Measurements from ENCODE around the gene EEF1AKMT2. TPM values are rescaled to one million over a fixed set of nuclear protein-coding genes. Genes with fewer than 3 reads are reported as not detected.
"Not testable (repeated sequence)": the region's sequence is repeated elsewhere in the genome, so short reads cannot be mapped to it uniquely, and the experiment has no call there.

The EEF1AKMT2 gene
- total RNA-seq, 1 donor from 2014 or later: 11.4 TPM

GRCh38 chr10:124763267-124763666 lies 28.4 kb downstream of the EEF1AKMT2 start:
- no peak for ATAC-seq
- intact Hi-C loops (cut with DNase I): no loop called here
- DNase-seq (ENCODE audit: missing footprints): no peak

GRCh38 chr10:124762281-124762680 lies 29.4 kb downstream of the EEF1AKMT2 start:
- DNase-seq (ENCODE audit: missing footprints) (no peak), ATAC-seq (no peak)
- intact Hi-C loops (cut with DNase I): no loop called here

GRCh38 chr10:124756156-124756903 lies 35.4 kb downstream of the EEF1AKMT2 start:
- ATAC-seq (no peak), DNase-seq (ENCODE audit: missing footprints) (no peak)
- intact Hi-C loops (cut with DNase I): no loop called here

GRCh38 chr10:124755581-124755980 lies 36.1 kb downstream of the EEF1AKMT2 start:
- ATAC-seq (no peak), DNase-seq (ENCODE audit: missing footprints) (no peak)
- intact Hi-C loops (cut with DNase I): no loop called here

GRCh38 chr10:124754227-124754626 lies 37.5 kb downstream of the EEF1AKMT2 start:
- ATAC-seq (no peak), DNase-seq (ENCODE audit: missing footprints) (no peak)
- intact Hi-C loops (cut with DNase I): no loop called here

- ATAC-seq (no peak), DNase-seq (ENCODE audit: missing footprints) (no peak)
- intact Hi-C loops (cut with DNase I): no loop called here
Measured at GRCh38 chr10:124748953-124749645, 42.6 kb downstream of the EEF1AKMT2 start.

GRCh38 chr10:124748166-124748565 lies 43.5 kb downstream of the EEF1AKMT2 start:
- intact Hi-C loops (cut with DNase I): no loop called here
- ATAC-seq (no peak), DNase-seq (ENCODE audit: missing footprints) (no peak)

GRCh38 chr10:124747745-124748144 lies 43.9 kb downstream of the EEF1AKMT2 start:
- ATAC-seq (no peak), DNase-seq (ENCODE audit: missing footprints) (no peak)
- intact Hi-C loops (cut with DNase I): no loop called here

GRCh38 chr10:124746992-124747391 lies 44.7 kb downstream of the EEF1AKMT2 start:
- no peak for DNase-seq (ENCODE audit: missing footprints)
- no peak for ATAC-seq
- intact Hi-C loops (cut with DNase I): no loop called here

GRCh38 chr10:124746447-124746846 lies 45.2 kb downstream of the EEF1AKMT2 start:
- DNase-seq (ENCODE audit: missing footprints); intact Hi-C loops (cut with DNase I); ATAC-seq: not testable (repeated sequence)

GRCh38 chr10:124745673-124746072 lies 46.0 kb downstream of the EEF1AKMT2 start:
- no peak for ATAC-seq
- DNase-seq (ENCODE audit: missing footprints): no peak
- intact Hi-C loops (cut with DNase I): no loop called here

- intact Hi-C loops (cut with DNase I): no loop called here
- DNase-seq (ENCODE audit: missing footprints) (no peak), ATAC-seq (no peak)
Measured at GRCh38 chr10:124745252-124745651, 46.4 kb downstream of the EEF1AKMT2 start.

GRCh38 chr10:124744102-124745050 lies 47.3 kb downstream of the EEF1AKMT2 start, which contains the start of gene FAM53B:
TSS of gene FAM53B (minus strand) at chr10:124744378. CDS start at chr10:124706713, 37,665 bp downstream.
- ATAC-seq (peak; percentile 76), DNase-seq (ENCODE audit: missing footprints) (peak; percentile 93)
- intact Hi-C loops (cut with DNase I): loop anchor here (1.0 to 5.0 kb wide), 2 partner anchors 97 to 204 kb away; no protein-coding TSS in a partner anchor

- DNase-seq (ENCODE audit: missing footprints) (peak; percentile 79), ATAC-seq (no peak)
- intact Hi-C loops (cut with DNase I): loop anchor here (1.0 to 5.0 kb wide), 3 partner anchors 96 to 203 kb away; no protein-coding TSS in a partner anchor
Measured at GRCh38 chr10:124743191-124744101, 48.2 kb downstream of the EEF1AKMT2 start.

- DNase-seq (ENCODE audit: missing footprints): peak; percentile 73
- intact Hi-C loops (cut with DNase I): loop anchor here (2.0 to 5.0 kb wide), 2 partner anchors 95 to 118 kb away; no protein-coding TSS in a partner anchor
- no peak for ATAC-seq
Measured at GRCh38 chr10:124742413-124743190, 49.1 kb downstream of the EEF1AKMT2 start.

GRCh38 chr10:124741922-124742412 lies 49.7 kb downstream of the EEF1AKMT2 start:
- intact Hi-C loops (cut with DNase I): loop anchor here (2.0 to 5.0 kb wide), 4 partner anchors 39 to 117 kb away; no protein-coding TSS in a partner anchor
- ATAC-seq: no peak
- DNase-seq (ENCODE audit: missing footprints): no peak

Measured in Right ventricle myocardium inferior (tissue), 1 donor.